Left renal pelvis (tissue), 4 donors: Measurements from ENCODE around the gene SPATS2. TPM values are rescaled to one million over a fixed set of nuclear protein-coding genes. Genes with fewer than 3 reads are reported as not detected.

Experiments
- DNase-seq, 4 donors: peaks; one replicate each; pipeline ENCODE4 v3.0.0-alpha.2; 2013; ENCODE audit warnings: low read depth in 4 of 4, low spot score in 3 of 4
- polyA plus RNA-seq, 4 donors: library from polyadenylated mRNA; unstranded; fragments of 120-200 nt; gene quantifications; one replicate each; pipeline ENCODE4 v1.2.1, GENCODE V29; 2013; ENCODE audit not compliant: insufficient read length in 4 of 4

The SPATS2 gene
- polyA plus RNA-seq, 4 donors = 48.7 to 60.5 (median 50.7) TPM

GRCh38 chr12:49548822-49549648 is 181.8 kb downstream of the SPATS2 start:
- DNase-seq = no peak

- no peak for DNase-seq
These were observed 182.8 kb downstream of the SPATS2 start for GRCh38 chr12:49549735-49550692.

GRCh38 chr12:49550693-49551252 is 183.5 kb downstream of the SPATS2 start:
- DNase-seq = no peak

GRCh38 chr12:49552014-49552413 is 184.8 kb downstream of the SPATS2 start:
- DNase-seq = no peak

GRCh38 chr12:49552425-49552824 is 185.2 kb downstream of the SPATS2 start:
- DNase-seq = no peak

GRCh38 chr12:49552899-49553298 is 185.6 kb downstream of the SPATS2 start:
- no peak for DNase-seq

- no peak for DNase-seq
These were observed 186.3 kb downstream of the SPATS2 start for GRCh38 chr12:49553512-49554088.

GRCh38 chr12:49554266-49554665 is 187.0 kb downstream of the SPATS2 start:
- DNase-seq = no peak

- no peak for DNase-seq
These were observed 188.5 kb downstream of the SPATS2 start for GRCh38 chr12:49555631-49556390.

GRCh38 chr12:49556391-49557186 is 189.3 kb downstream of the SPATS2 start:
- no peak for DNase-seq

GRCh38 chr12:49557187-49557916 is 190.1 kb downstream of the SPATS2 start:
- DNase-seq = no peak

GRCh38 chr12:49557917-49558215 is 190.6 kb downstream of the SPATS2 start:
- DNase-seq = no peak

GRCh38 chr12:49558526-49558925 is 191.3 kb downstream of the SPATS2 start:
- no peak for DNase-seq

- no peak for DNase-seq
These were observed 191.9 kb downstream of the SPATS2 start for GRCh38 chr12:49559011-49559675.

GRCh38 chr12:49560695-49561094 is 193.4 kb downstream of the SPATS2 start:
- no peak for DNase-seq

GRCh38 chr12:49562233-49562632 is 195.0 kb downstream of the SPATS2 start:
- no peak for DNase-seq

GRCh38 chr12:49562831-49563230 is 195.6 kb downstream of the SPATS2 start:
- no peak for DNase-seq

GRCh38 chr12:49563951-49564685 is 196.9 kb downstream of the SPATS2 start:
- no peak for DNase-seq
